Activated CD4-positive, alpha-beta T cell treated with anti-CD3 and anti-CD28 coated beads, Interleukin-2, amount 50 U/mL, for 4 hours (primary cell): ENCODE results near the gene ADAMTS2.

ENCODE experiments used
- DNase-seq, 2 experiments: peaks; one replicate each; pipeline ENCODE4 v3.0.0-alpha.2; 2020

The ADAMTS2 gene

DNA sequence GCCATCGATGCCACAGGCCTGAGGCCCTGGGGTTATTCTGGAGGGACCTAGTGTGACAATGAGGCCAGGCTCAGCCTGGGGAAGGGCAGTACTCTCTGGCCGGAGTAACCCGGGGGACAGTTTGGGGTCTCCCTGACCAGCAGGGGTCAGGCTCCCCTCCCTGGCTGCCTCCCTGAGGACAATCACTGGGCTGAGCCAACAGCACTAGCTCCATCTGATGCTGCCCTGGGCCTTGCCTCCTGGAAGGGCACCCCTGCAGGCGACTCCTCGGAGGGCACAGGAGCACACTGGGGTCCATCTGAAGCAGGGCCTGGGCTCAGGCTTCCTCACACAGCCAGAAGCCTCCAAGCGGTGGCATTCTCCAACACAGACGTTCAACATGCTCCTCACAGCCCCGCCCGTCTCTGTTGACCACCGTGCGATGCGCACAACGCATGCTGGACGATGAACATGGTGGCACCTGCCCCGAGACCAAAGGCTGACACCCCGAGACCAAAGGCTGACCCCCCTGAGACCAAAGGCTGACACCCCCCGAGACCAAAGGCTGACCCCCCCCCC, 68.3 kb downstream of the ADAMTS2 start:
- no peak for DNase-seq

DNA sequence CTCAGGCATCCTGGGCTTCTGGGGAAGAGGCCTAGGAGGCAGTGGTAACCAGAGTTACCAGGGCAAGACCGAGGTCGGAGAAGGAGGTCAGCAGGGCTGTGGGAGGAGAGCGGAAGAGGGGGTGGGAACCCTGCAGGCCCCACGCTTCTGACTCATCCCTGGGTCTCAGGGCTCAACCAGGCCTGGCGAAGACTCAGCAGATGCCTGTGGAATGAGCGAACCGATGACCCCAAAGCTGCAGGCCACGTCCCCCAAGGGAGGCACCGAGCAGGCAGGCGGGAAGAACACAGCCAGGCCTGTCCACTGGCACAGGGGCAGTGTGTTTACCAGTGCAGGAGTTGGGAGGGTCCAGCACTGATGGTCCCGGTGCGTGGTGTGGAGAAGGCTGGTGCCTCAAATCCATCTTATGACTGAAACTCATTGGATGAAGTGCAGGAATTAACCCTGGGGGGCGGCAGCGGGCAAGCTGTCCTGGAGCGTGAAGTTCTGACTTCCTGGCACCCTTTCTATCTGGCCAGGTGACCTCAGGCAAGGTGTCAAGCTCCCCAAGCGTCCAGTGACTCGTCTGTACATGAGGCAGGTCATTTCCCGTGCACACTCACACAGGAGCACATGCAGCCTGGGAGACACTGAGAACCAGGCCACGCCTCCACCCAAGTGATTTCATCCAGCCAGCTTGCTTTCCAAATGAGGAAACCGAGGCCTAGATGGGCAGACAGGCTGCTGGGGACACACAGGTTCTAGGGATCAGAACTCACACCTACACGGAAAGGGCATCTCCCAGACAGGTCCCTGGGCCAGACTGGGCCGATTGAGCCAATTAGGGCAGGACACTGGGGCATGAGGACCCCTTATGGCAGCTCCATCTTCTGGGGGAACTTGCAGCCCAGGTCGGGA, 69.1 kb downstream of the ADAMTS2 start:
- no peak for DNase-seq

GRCh38 chr5:179275381-179275878, 69.8 kb downstream of the ADAMTS2 start:
- no peak for DNase-seq

GRCh38 chr5:179274321-179275315, 70.6 kb downstream of the ADAMTS2 start:
- DNase-seq: no peak

- DNase-seq: no peak
Measured at GRCh38 chr5:179273441-179274145, 71.7 kb downstream of the ADAMTS2 start.

GRCh38 chr5:179273073-179273435, 72.2 kb downstream of the ADAMTS2 start:
- no peak for DNase-seq

DNA sequence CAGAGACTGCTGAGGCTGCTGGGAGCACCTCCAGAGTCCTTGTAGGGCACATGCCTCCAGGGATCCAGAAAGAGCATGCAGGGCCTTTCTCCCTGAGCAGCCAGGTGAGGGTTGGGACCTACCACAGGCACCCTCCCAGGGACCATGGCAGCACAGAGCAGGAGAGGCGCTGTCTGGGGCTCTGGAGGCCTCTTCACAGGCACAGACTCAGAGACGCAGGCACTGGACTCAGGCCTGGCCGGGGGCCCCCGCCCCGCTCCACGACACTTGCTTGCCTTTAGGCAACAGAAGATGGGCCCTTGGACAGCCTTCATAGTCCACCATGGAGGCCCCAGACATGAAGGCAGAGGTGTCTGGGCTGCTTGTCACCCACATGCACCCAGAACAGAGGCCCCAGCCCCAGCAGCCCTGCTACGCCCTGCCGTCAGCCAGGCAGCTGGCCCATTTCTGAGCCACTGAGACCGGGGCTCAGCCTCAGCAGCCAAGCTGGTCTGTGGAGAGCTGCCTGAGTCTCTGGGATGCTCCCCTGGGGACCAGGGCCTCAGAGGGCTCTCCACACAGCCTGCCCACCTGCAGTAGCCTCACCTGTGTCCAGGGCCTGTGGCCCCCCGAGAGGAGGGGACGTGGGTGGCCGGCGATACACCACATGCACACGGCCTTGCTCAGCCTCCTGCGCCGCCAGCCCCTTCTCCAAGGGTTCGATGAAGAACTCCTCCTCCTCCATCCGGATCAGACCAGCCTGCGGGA, 72.8 kb downstream of the ADAMTS2 start:
- DNase-seq: no peak

GRCh38 chr5:179271821-179272325, 73.4 kb downstream of the ADAMTS2 start:
- DNase-seq: no peak

- no peak for DNase-seq
Measured at GRCh38 chr5:179271428-179271734, 73.9 kb downstream of the ADAMTS2 start.

- no peak for DNase-seq
Measured at GRCh38 chr5:179270581-179271427, 74.5 kb downstream of the ADAMTS2 start.

DNA sequence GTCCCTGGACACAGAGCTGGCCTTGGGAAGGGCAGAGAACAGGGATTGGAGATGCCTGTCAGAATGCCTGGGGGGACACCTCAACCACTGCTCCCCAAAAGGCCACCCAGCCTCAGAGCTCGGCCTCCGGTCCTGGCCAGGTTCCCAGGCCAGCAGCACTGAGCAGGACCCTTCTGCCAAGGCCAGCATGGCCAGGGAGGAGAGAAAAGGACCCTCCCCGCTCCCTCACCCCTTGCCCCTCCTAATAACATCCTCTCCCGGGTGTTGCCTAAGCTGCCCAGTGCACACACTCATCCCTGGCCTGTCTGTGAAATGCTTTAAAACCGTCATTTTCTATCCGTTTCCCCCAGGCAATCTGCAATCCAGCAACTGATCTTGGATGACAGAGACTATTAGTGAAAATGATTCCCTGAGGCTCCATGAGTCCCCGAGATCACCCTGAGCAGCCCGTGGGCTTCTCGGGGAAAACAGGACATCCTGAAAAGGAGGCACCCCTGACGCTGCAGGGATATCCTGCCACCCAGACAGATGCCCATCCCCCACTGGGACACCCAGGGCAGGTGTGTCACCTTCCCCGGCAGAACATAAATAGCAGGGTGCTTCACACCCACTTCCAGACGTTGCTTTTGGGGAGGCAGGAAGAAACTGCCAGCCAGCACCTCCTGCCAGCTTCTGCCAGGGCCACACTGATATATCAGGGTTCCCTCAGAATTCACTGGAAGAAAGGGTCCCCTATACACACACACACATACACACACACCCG, 75.3 kb downstream of the ADAMTS2 start:
- no peak for DNase-seq

DNA sequence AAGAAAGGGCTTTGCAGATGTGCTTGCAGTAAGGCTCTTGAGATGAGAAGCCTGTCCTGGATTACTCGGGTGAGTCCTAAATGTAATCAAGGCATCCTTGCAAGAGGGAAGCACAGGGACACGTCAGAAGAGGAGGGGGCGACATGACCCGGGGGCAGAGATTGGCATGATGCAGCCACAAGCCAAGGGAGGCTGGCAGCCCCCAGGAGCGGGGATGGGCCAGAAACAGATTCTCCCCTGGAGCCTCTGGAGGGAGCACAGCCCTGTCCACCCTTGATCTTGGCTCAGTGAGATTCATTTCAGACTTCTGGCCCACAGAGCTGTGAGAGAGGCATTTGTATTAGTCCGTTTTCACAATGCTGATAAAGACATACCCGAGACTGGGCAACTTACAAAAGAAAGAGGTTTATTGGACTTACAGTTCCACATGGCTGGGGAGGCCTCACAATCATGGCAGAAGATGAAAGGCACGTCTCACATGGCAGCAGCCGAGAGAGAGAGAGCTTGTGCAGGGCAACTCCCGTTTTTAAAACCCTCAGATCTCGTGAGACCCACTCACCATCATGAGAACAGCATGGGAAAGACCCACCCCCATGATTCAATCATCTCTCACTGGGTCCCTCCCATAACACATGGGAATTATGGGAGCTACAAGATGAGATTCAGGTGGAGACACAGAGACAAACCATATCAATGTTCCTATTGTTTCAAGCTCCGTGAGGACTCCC, 76.1 kb downstream of the ADAMTS2 start:
- no peak for DNase-seq

DNA sequence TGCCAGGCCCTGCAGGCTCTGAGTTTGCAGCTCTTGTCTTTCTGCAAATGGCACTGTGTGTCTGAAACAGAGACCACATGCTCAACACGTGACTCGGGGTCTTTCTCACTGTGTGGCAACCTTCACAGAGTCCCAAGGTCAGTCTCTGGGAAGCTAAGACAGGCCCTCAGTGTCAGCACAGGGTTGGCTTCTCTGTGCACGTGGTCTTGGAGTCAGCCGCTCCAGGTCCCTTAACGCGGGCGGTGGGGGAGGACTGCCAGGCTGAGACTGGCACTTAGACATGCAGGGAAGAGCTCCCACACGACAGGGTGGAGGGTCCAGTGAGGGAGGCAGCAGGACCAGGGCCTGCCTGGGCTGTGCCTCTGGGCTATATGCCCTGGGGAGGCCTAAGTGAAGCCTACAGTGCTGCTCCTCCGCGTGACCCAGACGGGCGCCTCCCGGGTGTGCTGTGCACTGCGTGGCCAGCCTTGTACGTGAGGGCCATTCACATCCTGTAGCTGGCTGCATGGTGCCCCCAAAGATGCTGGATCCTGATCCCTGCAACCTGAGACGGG, 76.8 kb downstream of the ADAMTS2 start:
- no peak for DNase-seq

GRCh38 chr5:179267671-179268083, 77.6 kb downstream of the ADAMTS2 start:
- DNase-seq: no peak

GRCh38 chr5:179267071-179267670, 78.1 kb downstream of the ADAMTS2 start:
- DNase-seq: no peak

DNA sequence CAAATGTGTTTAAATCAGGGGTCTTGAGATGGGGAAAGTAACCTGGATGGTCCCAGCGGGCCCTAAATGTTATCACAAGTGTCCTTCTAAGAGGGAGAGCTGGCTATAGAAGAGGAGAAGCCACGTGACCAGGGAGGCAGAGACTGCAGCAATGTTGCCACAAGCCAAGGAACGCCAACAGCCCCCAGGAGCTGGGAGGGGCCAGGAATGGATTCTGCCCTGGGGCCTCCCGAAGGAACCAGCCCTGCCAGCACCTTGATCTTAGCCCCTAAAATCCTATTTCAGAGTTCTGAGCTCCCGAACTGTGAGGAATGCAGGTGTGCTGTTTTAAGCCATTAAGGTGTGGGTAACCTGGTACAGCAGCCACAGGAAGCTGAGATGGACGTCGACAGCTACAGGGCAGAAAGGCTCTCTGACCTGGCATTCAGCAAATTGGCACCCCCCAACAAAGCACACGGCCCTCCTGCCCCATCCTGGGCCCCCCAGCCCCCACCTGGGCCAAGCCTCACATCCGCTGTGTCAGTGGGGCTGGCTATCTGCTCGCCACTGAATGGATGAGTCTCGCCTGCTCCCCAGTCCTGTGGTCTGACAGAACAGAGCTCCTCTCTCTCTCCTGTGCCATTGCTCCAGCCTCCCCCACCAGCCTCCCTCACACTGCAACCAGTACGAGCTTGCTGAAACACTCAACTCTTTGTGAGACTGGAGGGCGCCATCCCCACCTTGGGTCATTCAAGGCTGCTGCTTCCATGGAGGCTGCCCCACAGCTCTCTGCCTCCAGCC, 78.8 kb downstream of the ADAMTS2 start:
- DNase-seq: no peak

- no peak for DNase-seq
Measured at GRCh38 chr5:179265514-179266290, 79.6 kb downstream of the ADAMTS2 start.
